BJ (cell line): ENCODE measurements around the gene LRRC43. TPM values are rescaled to one million over a fixed set of nuclear protein-coding genes. Genes with fewer than 3 reads are reported as not detected.

Source experiments
- CTCF ChIA-PET: fragments of 350-600 bp; formaldehyde crosslinking; extraction: SDS; loops from one replicate; lab custom pipeline; 2021; ENCODE audit warnings: antibody characterized with exemption, inconsistent platforms; lab: Yijun Ruan, JAX
- POLR2A ChIA-PET: fragments of 300-600 bp; sonication (Branson Sonifier 250); formaldehyde crosslinking; extraction: SDS; loops from one replicate; lab custom pipeline; 2021; ENCODE audit warnings: antibody characterized with exemption; lab: Charles Lee
- DNase-seq: peaks from one replicate; pipeline ENCODE4 v3.0.0-alpha.2; 2011; ENCODE audit warnings: low read depth
- H3K27me3 ChIP-seq: 2 replicates; pipeline ENCODE4 v1.6.0; 2011; ENCODE audit warnings: low read length; ENCODE audit not compliant: control insufficient read depth, insufficient read depth
- H3K36me3 ChIP-seq: 2 replicates; pipeline ENCODE4 v1.5.1; 2011; ENCODE audit warnings: low read length; ENCODE audit not compliant: control insufficient read depth, insufficient read depth
- H3K4me3 ChIP-seq: 2 replicates; pipeline ENCODE4 v1.5.1; 2011; ENCODE audit warnings: low read depth, mild to moderate bottlenecking, control low read depth, low read length
- CTCF ChIP-seq: IDR thresholded peaks from 2 replicates; pipeline ENCODE4 v1.5.1; 2011; ENCODE audit warnings: low read depth, mild to moderate bottlenecking, control low read depth, inconsistent platforms, low read length, moderate library complexity; ENCODE audit not compliant: insufficient read depth
- polyA plus RNA-seq: library from polyadenylated mRNA; depleted of rRNA; stranded (reverse); fragments of >200 nt; gene quantifications from 2 replicates; pipeline ENCODE4 v1.2.3, GENCODE V29; 2011

Gene LRRC43
- polyA plus RNA-seq, 1 experiment: 1.6 TPM

GRCh38 chr12:122152754-122153153 lies 30.2 kb upstream of the LRRC43 start:
- ChIA-PET CTCF (interaction anchor here (0.9 to 1.2 kb wide), 3 partner anchors 37 to 778 kb away, joined by 3 read pairs; no protein-coding TSS in a partner anchor), POLR2A (no interaction called here)
- H3K4me3 ChIP-seq: no peak overlapping the region
- no peaks in the 10 kb centered on the region for H3K36me3 ChIP-seq
- H3K27me3 ChIP-seq: peaks cover 4% of the 10 kb centered on the region
- DNase-seq: no peak
- TF ChIP-seq CTCF: no peak

- H3K4me3 ChIP-seq: no peak overlapping the region
- H3K27me3 ChIP-seq: peaks cover 4% of the 10 kb centered on the region
- no peak for TF ChIP-seq CTCF
- H3K36me3 ChIP-seq: no peaks in the 10 kb centered on the region
- DNase-seq: no peak
- CTCF ChIA-PET: interaction anchor here (1.0 kb wide), 2 partner anchors 35 to 101 kb away, joined by 3 to 4 read pairs; no protein-coding TSS in a partner anchor
- POLR2A ChIA-PET: no interaction called here
These were observed 27.2 kb upstream of the LRRC43 start for GRCh38 chr12:122155705-122156104.

GRCh38 chr12:122158700-122159285 lies 24.1 kb upstream of the LRRC43 start:
- Histone ChIP-seq H3K27me3 (peaks cover 3% of the 10 kb centered on the region; the same call in 1 of the 2 replicates), H3K36me3 (no peaks in the 10 kb centered on the region), H3K4me3 (no peak overlapping the region)
- ChIA-PET POLR2A (no interaction called here), CTCF (interaction anchor here (2.7 kb wide), 1 partner anchor 28 kb away, joined by 7 read pairs; no protein-coding TSS in a partner anchor)
- DNase-seq: no peak
- no peak for TF ChIP-seq CTCF

- CTCF ChIA-PET: no interaction called here
- POLR2A ChIA-PET: no interaction called here
- no peak overlapping the region for H3K4me3 ChIP-seq
- H3K36me3 ChIP-seq: no peaks in the 10 kb centered on the region
- no peak for TF ChIP-seq CTCF
- no peak for DNase-seq
- peaks cover 3% of the 10 kb centered on the region; the same call in 1 of the 2 replicates for H3K27me3 ChIP-seq
These were observed 23.0 kb upstream of the LRRC43 start for GRCh38 chr12:122159882-122160281.

GRCh38 chr12:122160761-122161160 lies 22.2 kb upstream of the LRRC43 start:
- Histone ChIP-seq H3K27me3 (0 out of 2 replicates have a peak, but pooled peaks cover 1% of the 10 kb centered on the region), H3K36me3 (no peaks in the 10 kb centered on the region), H3K4me3 (no peak overlapping the region)
- no peak for TF ChIP-seq CTCF
- POLR2A ChIA-PET: no interaction called here
- CTCF ChIA-PET: no interaction called here
- no peak for DNase-seq
